ENCODE results near the gene HAPLN1.

DNA sequence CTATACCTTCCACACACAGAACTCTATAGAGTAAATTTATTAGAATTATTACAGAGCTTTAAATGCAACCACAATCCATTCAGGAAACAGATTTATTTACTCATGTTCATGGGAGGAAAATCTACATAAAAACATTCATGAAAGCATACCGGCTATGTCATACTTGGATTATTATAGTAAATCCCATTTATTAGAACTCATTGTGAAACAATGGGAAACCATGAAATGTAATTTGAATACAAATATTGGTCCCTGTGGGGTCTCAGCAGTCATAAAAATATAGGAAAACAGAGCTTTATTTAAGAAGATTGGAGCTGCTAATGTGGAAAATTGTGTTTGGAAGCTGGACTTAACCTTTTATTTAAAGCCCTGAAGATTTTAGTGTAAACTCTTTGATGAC, 80.7 kb downstream of the HAPLN1 start:
- TF ChIP-seq GATA3 (IDR thresholded peaks at IDR 0.05; ENCODE audit: low read depth, low read length) (no peak), GATA2 (IDR thresholded peaks at IDR 0.05; ENCODE audit: low read depth, low read length) (no peak)

All from SH-SY5Y (cell line).